Stimulated activated naive CD8-positive, alpha-beta T cell treated with anti-CD3 and anti-CD28 coated beads, Interleukin-15, amount 100 ng/mL, for 72 hours (primary cell): ENCODE measurements around the gene DLG4.

Experiments used
- ATAC-seq: fragments of 150-1000 bp; cut with Tn5 transposase; 2 replicates; pipeline ENCODE4 v1.10.0; 2021; ENCODE audit warnings: mild to moderate bottlenecking, moderate library complexity
- DNase-seq, 2 donors: peaks; one replicate each; pipeline ENCODE4 v3.0.0; 2021 to 2022
- H3K27ac Mint-ChIP-seq, 2 donors: one replicate each; pipeline ENCODE4 v1.8.0; 2022; ENCODE audit warnings: mild to moderate bottlenecking in 2 of 2, mixed read lengths in 2 of 2, moderate library complexity in 2 of 2
- H3K27me3 Mint-ChIP-seq: one replicate; pipeline ENCODE4 v1.8.0; 2022; ENCODE audit warnings: mixed read lengths
- H3K4me1 Mint-ChIP-seq: one replicate; pipeline ENCODE4 v1.8.0; 2022; ENCODE audit warnings: mild to moderate bottlenecking, mixed read lengths
- H3K4me3 Mint-ChIP-seq, 2 donors: one replicate each; pipeline ENCODE4 v1.8.0; 2022; ENCODE audit warnings: mild to moderate bottlenecking in 2 of 2, mixed read lengths in 2 of 2, moderate library complexity in 1 of 2
- H3K9me3 Mint-ChIP-seq, 2 donors: one replicate each; pipeline ENCODE4 v1.8.0; 2022; ENCODE audit warnings: mixed read lengths in 2 of 2

The DLG4 gene

GRCh38 chr17:7239091-7240027 lies 19.7 kb upstream of the DLG4 start, which contains the start of gene PHF23:
PHF23 (minus strand) TSS chr17:7239457; CDS start chr17:7239279, 178 bp downstream.
- DNase-seq = peak; percentile 94 to 97
- H3K4me1 Mint-ChIP-seq = peaks cover 74% of the 10 kb centered on the region
- H3K9me3 Mint-ChIP-seq = no peaks in the 10 kb centered on the region
- H3K4me3 Mint-ChIP-seq = peak within 1 kb of the TSS; percentile 96 to 98
- peak; percentile 77 for ATAC-seq
- H3K27ac Mint-ChIP-seq = peak within 1 kb of the TSS; percentile 83 to 96
- H3K27me3 Mint-ChIP-seq = no peaks in the 10 kb centered on the region

- Mint-ChIP-seq H3K27ac (peak overlapping the region; percentile 75 to 96), H3K9me3 (no peaks in the 10 kb centered on the region), H3K4me3 (peak overlapping the region; percentile 96 to 98), H3K4me1 (peaks cover 77% of the 10 kb centered on the region), H3K27me3 (no peaks in the 10 kb centered on the region)
- ATAC-seq (no peak), DNase-seq (no peak)
These were observed 18.9 kb upstream of the DLG4 start for GRCh38 chr17:7238420-7239090.

GRCh38 chr17:7237761-7238419 lies 18.3 kb upstream of the DLG4 start:
- no peaks in the 10 kb centered on the region for H3K27me3 Mint-ChIP-seq
- peak; percentile 51 for ATAC-seq
- H3K4me3 Mint-ChIP-seq = peak overlapping the region; percentile 96 to 98
- peak overlapping the region; percentile 82 to 96 for H3K27ac Mint-ChIP-seq
- peak; percentile 76 to 80 for DNase-seq
- peaks cover 77% of the 10 kb centered on the region for H3K4me1 Mint-ChIP-seq
- H3K9me3 Mint-ChIP-seq = no peaks in the 10 kb centered on the region

- Mint-ChIP-seq H3K4me1 (peaks cover 79% of the 10 kb centered on the region), H3K9me3 (no peaks in the 10 kb centered on the region), H3K4me3 (peak overlapping the region; percentile 96 to 98), H3K27ac (peak overlapping the region in 1 of 2 donors; percentile 16), H3K27me3 (no peaks in the 10 kb centered on the region)
- DNase-seq = no peak
- no peak for ATAC-seq
These were observed 17.7 kb upstream of the DLG4 start for GRCh38 chr17:7237266-7237760.

GRCh38 chr17:7236808-7237207 lies 17.2 kb upstream of the DLG4 start:
- Mint-ChIP-seq H3K27ac (peak overlapping the region in 1 of 2 donors; percentile 16), H3K9me3 (no peaks in the 10 kb centered on the region), H3K4me3 (peak overlapping the region; percentile 96 to 98), H3K27me3 (no peaks in the 10 kb centered on the region), H3K4me1 (peaks cover 79% of the 10 kb centered on the region)
- ATAC-seq = no peak
- DNase-seq = no peak

- ATAC-seq (no peak), DNase-seq (no peak)
- Mint-ChIP-seq H3K4me3 (peak overlapping the region; percentile 95 to 98), H3K27ac (peak overlapping the region; percentile 60 to 61), H3K9me3 (no peaks in the 10 kb centered on the region), H3K27me3 (no peaks in the 10 kb centered on the region), H3K4me1 (peaks cover 77% of the 10 kb centered on the region)
These were observed 16.3 kb upstream of the DLG4 start for GRCh38 chr17:7235693-7236665.

GRCh38 chr17:7234083-7234951 lies 14.7 kb upstream of the DLG4 start, which contains the start of gene DVL2:
DVL2 (minus strand) TSS chr17:7234517; CDS start chr17:7234262, 255 bp downstream.
- Mint-ChIP-seq H3K9me3 (no peaks in the 10 kb centered on the region), H3K4me1 (peaks cover 74% of the 10 kb centered on the region), H3K4me3 (peak within 1 kb of the TSS; percentile 95 to 98), H3K27me3 (no peaks in the 10 kb centered on the region), H3K27ac (peak within 1 kb of the TSS; percentile 96)
- DNase-seq (peak; percentile 91 to 94), ATAC-seq (peak; percentile 64)

GRCh38 chr17:7233701-7234082 lies 14.1 kb upstream of the DLG4 start:
- H3K27ac Mint-ChIP-seq = peak overlapping the region; percentile 96
- DNase-seq (no peak), ATAC-seq (peak; percentile 33)
- peaks cover 80% of the 10 kb centered on the region for H3K4me1 Mint-ChIP-seq
- no peaks in the 10 kb centered on the region for H3K9me3 Mint-ChIP-seq
- H3K27me3 Mint-ChIP-seq = no peaks in the 10 kb centered on the region
- peak overlapping the region; percentile 95 to 98 for H3K4me3 Mint-ChIP-seq

GRCh38 chr17:7232114-7232513 lies 12.5 kb upstream of the DLG4 start:
- Mint-ChIP-seq H3K27ac (no peak overlapping the region), H3K4me3 (peak overlapping the region; percentile 30 to 98), H3K9me3 (no peaks in the 10 kb centered on the region), H3K27me3 (no peaks in the 10 kb centered on the region), H3K4me1 (peaks cover 91% of the 10 kb centered on the region)
- no peak for ATAC-seq
- no peak for DNase-seq

GRCh38 chr17:7229504-7229903 lies 9.9 kb upstream of the DLG4 start:
- Mint-ChIP-seq H3K27me3 (no peaks in the 10 kb centered on the region), H3K9me3 (no peaks in the 10 kb centered on the region), H3K27ac (no peak overlapping the region), H3K4me1 (peaks cover 64% of the 10 kb centered on the region), H3K4me3 (no peak overlapping the region)
- ATAC-seq (no peak), DNase-seq (no peak)

- ATAC-seq (no peak), DNase-seq (no peak)
- Mint-ChIP-seq H3K4me1 (peaks cover 62% of the 10 kb centered on the region), H3K27ac (no peak overlapping the region), H3K9me3 (no peaks in the 10 kb centered on the region), H3K4me3 (no peak overlapping the region), H3K27me3 (no peaks in the 10 kb centered on the region)
These were observed 9.3 kb upstream of the DLG4 start for GRCh38 chr17:7228920-7229319.

- H3K4me1 Mint-ChIP-seq = peaks cover 46% of the 10 kb centered on the region
- H3K27me3 Mint-ChIP-seq = no peaks in the 10 kb centered on the region
- peak overlapping the region in 1 of 2 donors; percentile 27 for H3K27ac Mint-ChIP-seq
- DNase-seq = no peak
- ATAC-seq = no peak
- H3K9me3 Mint-ChIP-seq = no peaks in the 10 kb centered on the region
- no peak overlapping the region for H3K4me3 Mint-ChIP-seq
These were observed 7.4 kb upstream of the DLG4 start for GRCh38 chr17:7226721-7227710.
